ENCODE results near the gene ERICH2.
"Not testable (repeated sequence)": the region's sequence is repeated elsewhere in the genome, so short reads cannot be mapped to it uniquely, and the experiment has no call there.

Gene ERICH2, protein sequence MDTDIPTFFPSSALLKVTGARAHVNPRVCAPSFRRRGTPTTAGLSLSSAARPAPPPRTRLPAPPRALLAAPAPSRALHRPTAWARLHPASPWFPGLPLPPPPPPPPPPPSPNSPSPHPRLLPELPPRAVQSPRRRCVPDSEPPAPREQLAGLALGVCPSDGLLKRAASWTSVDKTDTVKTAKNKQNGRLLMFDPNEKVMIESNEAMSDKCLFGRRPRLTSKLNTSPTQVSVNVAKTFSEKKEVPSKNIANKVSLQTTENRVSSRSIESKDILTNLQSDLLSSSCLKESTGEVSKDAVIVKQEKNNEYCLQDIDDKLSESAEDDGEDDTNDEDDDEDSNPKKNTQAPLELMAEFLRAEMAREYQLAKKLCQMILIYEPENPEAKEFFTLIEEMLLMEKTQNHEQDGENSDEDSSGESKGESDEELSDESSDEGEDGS

DNA sequence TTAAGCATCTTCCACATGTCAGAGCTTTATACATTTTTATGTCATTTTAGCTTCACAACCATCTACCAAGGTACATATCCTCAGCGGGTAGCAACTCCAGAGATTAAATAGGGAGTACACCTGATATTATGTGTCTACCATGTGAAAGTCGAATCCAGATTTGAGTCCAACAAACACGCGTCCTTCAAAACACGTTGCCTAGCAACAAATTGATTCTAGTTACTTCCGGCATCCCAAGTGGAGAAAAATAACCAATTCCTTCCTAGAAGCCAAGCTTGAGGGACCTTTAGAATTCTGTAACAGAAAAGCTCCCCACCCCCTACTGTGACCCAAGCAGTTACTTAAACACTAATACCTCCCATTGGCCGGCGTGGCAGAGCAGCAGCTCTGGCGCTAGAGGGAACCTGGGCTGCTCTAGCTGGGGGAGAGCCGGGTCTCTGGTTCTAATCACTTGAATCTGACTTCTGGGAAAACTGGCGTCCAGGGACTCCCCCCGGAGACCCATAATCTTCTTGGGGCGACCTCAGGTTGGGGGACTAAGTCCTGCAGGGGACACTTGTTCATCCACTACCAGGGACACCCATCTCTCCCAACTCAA lies at the start of gene ERICH2:
TSS of gene ERICH2 (plus strand) at position 371 of the 598 bp plus-strand sequence. CDS start 304 bp downstream, outside the sequence.
- H3K27me3 Mint-ChIP-seq, result peaks cover 19% of the 10 kb centered on the region
- peak; percentile 79 for ATAC-seq
- peak within 1 kb of the TSS; percentile 79 for H3K4me3 Mint-ChIP-seq
- H3K36me3 Mint-ChIP-seq, result no peaks in the 10 kb centered on the region
- peaks cover 8% of the 10 kb centered on the region for H3K4me1 Mint-ChIP-seq
- H3K27ac Mint-ChIP-seq, result no peak within 1 kb of the TSS
- H3K9me3 Mint-ChIP-seq, result no peaks in the 10 kb centered on the region

DNA sequence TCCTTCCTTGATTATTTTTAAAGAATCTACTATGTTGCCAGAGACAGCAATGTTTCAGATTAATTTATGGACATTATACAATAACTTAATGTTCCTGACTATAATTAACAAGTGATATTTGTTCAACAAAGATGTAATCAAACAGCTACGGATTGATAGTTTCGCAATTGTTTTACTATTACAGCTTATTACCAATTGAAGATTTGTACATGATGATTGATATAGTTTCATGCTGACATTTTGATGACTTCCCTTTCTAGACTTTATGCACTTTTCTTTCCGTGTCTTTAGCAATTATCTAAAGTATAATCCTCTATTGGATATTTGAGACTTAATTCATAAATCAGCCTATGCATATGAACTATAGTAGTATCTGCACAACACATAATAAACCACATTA lies 48.5 kb upstream of the ERICH2 start:
- Mint-ChIP-seq H3K27me3 (peaks cover 68% of the 10 kb centered on the region), H3K4me3 (no peak overlapping the region), H3K9me3 (no peaks in the 10 kb centered on the region), H3K4me1 (no peaks in the 10 kb centered on the region), H3K36me3 (no peaks in the 10 kb centered on the region), H3K27ac (no peak overlapping the region)
- ATAC-seq, result no peak

DNA sequence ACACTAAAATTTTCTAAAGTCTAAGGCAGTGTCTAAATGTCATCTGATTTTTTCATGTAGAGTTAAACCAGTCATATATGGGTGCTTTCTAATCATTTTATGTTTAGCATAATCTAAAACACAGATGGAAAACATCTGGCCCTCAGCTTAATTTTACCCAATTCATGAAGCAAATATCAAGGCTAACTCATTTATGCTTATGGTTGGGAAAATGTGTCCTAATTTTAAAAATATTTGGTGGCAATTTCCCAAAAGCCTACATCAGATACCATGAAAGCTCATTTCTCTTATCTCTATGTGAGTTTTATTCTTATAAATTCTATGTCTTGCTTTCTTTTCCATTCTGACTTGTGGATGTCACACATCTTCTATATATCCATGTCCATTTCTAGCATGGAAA lies 47.9 kb upstream of the ERICH2 start:
- Mint-ChIP-seq H3K27ac (no peak overlapping the region), H3K4me1 (no peaks in the 10 kb centered on the region)

DNA sequence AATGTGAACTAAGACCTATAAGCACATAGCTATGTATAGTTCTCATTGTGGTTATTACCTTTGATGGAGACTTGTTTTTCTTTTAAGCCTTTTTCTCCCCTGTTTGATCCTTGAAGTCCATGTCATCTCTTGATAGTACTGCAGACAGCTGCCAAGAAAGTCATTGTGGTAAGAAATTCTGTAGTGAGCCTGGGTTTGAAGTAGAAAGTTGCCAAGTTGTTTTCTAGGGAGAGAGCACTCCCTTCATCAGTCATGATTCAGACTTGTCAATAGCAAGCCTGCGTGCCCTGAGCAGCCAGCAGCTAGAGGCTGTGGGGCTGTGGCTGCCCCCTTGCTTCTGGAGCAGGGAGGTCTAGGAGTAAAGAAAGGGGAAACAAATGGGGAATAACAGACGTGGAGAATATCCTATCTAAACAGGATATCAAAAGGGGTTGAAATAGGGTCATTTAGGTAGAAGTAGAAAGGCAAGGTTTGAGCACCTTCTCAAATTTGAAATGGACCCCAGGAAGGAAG lies 46.7 kb upstream of the ERICH2 start:
- Mint-ChIP-seq H3K4me3 (no peak overlapping the region), H3K36me3 (no peaks in the 10 kb centered on the region), H3K9me3 (peaks cover 3% of the 10 kb centered on the region), H3K27ac (no peak overlapping the region), H3K27me3 (peaks cover 61% of the 10 kb centered on the region), H3K4me1 (no peaks in the 10 kb centered on the region)
- ATAC-seq, result no peak

More for the DNA sequence above, 47.9 kb upstream of the ERICH2 start:
- no peak overlapping the region for H3K4me3 Mint-ChIP-seq
- no peaks in the 10 kb centered on the region for H3K36me3 Mint-ChIP-seq
- no peak for ATAC-seq
- peaks cover 65% of the 10 kb centered on the region for H3K27me3 Mint-ChIP-seq
- no peaks in the 10 kb centered on the region for H3K9me3 Mint-ChIP-seq

DNA sequence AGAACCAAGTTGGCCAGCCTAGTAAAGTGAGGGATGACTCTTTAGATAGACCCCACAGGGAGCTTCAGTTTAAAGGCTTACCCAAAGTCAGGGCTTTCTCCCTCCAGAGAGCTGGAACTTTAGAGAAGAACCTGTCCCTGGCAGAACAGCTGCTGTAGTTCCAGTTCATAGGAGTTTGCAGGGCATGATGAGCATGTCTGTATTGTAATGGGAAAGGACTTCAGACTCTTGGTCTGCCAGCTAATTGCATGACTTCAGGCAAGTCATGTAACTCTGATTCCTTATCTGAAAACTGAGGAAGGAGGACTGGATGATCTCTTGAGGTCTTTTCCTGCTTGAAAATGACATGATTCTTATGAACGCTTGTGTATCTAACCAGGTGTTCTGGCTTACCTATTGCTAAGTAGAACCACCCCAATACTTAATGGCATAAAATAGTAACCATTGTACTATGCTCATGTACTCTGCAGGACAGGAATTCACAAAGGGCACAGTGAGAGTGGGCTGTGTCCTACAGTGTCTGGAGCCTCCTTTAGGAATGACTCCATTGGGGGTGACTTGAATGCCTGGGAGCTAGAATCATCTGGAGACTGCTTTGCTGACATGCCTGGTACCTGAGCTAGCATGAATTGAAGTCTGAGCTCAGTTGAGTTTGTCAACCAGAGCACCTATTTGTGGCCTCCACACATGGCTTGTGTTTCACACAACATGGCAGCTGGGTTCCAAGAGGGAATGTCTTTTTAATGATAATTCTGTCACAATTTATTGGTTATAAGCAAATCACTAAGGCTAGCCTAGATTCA lies 36.2 kb upstream of the ERICH2 start:
- no peak for ATAC-seq
- peaks cover 10% of the 10 kb centered on the region for H3K9me3 Mint-ChIP-seq
- H3K27ac Mint-ChIP-seq, result no peak overlapping the region
- H3K4me1 Mint-ChIP-seq, result no peaks in the 10 kb centered on the region
- no peaks in the 10 kb centered on the region for H3K27me3 Mint-ChIP-seq
- no peaks in the 10 kb centered on the region for H3K36me3 Mint-ChIP-seq
- H3K4me3 Mint-ChIP-seq, result no peak overlapping the region

DNA sequence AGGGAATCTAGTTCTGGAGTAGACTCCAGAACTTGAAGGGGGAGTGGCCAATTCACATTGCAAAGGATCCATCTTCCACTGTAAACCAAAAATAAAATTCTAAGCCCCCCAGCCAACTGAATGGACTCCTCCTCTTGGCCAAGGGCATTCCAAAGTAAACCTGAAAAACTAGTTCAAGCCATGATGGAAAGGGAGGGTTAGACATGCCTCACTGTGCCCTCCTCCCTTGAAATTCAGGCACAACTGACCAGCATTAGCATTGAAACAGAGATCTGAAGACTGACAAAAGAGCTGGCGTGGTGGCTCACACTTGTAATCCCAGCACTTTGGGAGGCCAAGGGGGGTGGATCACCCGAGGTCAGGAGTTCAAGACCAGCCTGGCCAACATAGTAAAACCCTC lies 35.6 kb upstream of the ERICH2 start:
- not testable (repeated sequence) for H3K36me3 Mint-ChIP-seq, H3K4me1 Mint-ChIP-seq, H3K9me3 Mint-ChIP-seq, H3K27ac Mint-ChIP-seq, H3K4me3 Mint-ChIP-seq, ATAC-seq, H3K27me3 Mint-ChIP-seq

DNA sequence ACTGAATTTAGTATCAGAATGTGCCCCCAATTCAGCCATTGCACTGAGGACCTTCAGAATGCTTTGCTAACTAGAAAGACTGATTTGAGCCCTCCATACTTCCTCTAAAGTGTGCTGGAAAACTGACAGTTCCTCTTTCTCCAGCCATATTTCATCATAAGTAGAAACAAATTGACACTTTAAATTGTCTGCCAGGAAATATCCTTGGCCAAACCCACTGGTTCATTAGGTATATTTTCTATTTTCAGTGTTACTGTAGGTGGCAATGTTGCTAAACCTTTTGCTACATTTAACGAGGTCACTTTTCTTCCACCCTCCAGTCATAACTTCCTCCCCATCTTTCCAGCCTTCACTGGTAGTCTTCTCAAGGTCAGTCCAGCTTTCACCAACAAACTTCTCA lies 33.5 kb upstream of the ERICH2 start:
- H3K27me3 Mint-ChIP-seq, result no peaks in the 10 kb centered on the region
- H3K27ac Mint-ChIP-seq, result no peak overlapping the region
- H3K4me1 Mint-ChIP-seq, result no peaks in the 10 kb centered on the region

DNA sequence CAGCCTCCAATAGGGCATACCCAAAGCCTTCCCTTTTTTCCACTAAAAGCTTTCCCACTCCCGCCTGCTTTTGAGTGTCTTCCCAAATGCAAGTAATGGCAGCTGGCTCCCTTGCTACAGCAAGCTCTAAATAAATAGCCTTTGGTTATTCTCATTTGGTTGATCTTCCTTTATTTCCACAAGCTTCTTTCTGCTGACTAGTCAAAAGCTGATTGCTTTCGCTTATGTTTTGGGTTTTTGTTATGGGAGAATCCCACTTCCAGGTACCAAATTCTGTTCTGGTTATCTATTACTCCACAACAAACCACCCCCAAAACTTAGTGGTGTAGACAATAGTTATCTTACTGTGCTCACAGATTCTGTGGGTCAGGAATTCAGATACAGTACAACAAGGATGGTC lies 32.8 kb upstream of the ERICH2 start:
- no peaks in the 10 kb centered on the region for H3K27me3 Mint-ChIP-seq

More for the DNA sequence above, 33.5 kb upstream of the ERICH2 start:
- no peak overlapping the region for H3K4me3 Mint-ChIP-seq
- H3K9me3 Mint-ChIP-seq, result peaks cover 6% of the 10 kb centered on the region
- no peak for ATAC-seq
- no peaks in the 10 kb centered on the region for H3K36me3 Mint-ChIP-seq

DNA sequence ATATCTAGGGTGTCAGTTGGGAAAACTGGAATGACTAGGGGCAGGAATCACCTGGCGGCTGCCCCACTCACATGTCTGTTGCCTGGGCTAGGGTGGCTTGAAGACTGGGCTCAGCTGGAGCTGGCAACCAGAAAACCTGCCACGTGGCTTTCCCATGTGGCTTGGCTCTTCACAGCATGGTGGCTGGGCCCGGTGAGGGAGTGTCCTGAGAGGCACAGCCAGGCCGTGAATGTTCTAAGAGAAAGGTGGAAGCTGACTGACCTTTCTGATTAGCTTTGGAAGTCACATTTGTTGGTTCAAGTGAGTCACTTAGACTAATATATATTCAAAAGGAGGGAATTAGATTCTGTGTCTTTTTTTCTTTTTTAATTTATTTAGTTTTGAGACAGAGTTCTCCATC lies 32.4 kb upstream of the ERICH2 start:
- Mint-ChIP-seq H3K27me3 (no peaks in the 10 kb centered on the region), H3K27ac (no peak overlapping the region), H3K9me3 (peaks cover 6% of the 10 kb centered on the region), H3K4me3 (no peak overlapping the region), H3K36me3 (no peaks in the 10 kb centered on the region), H3K4me1 (no peaks in the 10 kb centered on the region)
- ATAC-seq, result no peak

More for the DNA sequence above, 32.8 kb upstream of the ERICH2 start:
- Mint-ChIP-seq H3K27ac (no peak overlapping the region), H3K9me3 (peaks cover 6% of the 10 kb centered on the region), H3K4me1 (no peaks in the 10 kb centered on the region), H3K36me3 (no peaks in the 10 kb centered on the region), H3K4me3 (no peak overlapping the region)
- ATAC-seq, result no peak

DNA sequence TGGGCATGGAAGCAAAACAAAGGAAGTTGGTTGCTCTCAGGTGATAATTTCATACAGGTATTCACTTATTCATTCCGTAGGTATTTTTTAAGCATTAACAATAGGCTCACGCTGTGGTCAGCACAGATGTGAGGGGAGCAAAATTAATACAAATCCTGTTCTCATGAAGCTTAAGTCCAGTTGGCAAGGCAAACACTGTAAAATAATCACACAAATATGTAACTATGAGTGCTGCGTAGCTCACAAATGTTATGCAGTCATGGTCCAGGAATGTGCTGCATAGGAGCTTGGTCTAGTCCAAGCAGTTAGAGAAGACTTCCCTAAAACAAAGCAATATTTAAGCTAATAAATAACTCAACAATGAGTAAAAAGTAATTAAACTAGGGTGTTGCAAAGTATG lies 31.1 kb upstream of the ERICH2 start:
- no peak for ATAC-seq
- no peaks in the 10 kb centered on the region for H3K4me1 Mint-ChIP-seq
- H3K27me3 Mint-ChIP-seq, result no peaks in the 10 kb centered on the region
- H3K9me3 Mint-ChIP-seq, result peaks cover 6% of the 10 kb centered on the region
- no peak overlapping the region for H3K27ac Mint-ChIP-seq
- H3K4me3 Mint-ChIP-seq, result no peak overlapping the region
- no peaks in the 10 kb centered on the region for H3K36me3 Mint-ChIP-seq

DNA sequence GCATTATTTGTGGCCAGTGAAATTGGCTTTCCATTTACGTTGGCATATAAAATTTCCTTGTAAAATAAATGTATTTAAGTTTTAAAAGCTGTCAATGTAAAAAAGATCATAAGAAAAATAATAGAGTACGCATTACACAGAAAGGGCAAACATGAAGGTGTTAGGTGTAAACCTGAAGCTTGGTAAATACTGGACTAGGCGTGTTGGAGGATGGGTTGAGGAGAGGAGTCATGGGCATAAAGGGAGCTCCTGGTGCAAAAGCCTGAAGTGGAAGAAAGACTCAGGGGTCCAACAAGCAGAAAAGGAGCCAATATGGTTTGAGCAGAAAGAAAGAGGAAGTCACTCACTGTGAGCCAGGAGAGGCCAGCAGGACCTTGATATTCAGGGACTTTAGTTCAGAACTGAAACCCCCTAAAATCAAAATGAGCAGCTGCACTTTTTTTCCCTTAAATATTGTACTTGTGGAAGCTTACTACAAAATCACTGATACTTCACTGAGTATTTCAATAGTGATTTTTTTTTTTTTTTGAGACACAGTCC lies 30.6 kb upstream of the ERICH2 start:
- H3K4me3 Mint-ChIP-seq, result no peak overlapping the region
- H3K36me3 Mint-ChIP-seq, result no peaks in the 10 kb centered on the region
- no peak overlapping the region for H3K27ac Mint-ChIP-seq
- peaks cover 6% of the 10 kb centered on the region for H3K9me3 Mint-ChIP-seq
- peaks cover 1% of the 10 kb centered on the region for H3K27me3 Mint-ChIP-seq
- no peak for ATAC-seq
- H3K4me1 Mint-ChIP-seq, result no peaks in the 10 kb centered on the region

DNA sequence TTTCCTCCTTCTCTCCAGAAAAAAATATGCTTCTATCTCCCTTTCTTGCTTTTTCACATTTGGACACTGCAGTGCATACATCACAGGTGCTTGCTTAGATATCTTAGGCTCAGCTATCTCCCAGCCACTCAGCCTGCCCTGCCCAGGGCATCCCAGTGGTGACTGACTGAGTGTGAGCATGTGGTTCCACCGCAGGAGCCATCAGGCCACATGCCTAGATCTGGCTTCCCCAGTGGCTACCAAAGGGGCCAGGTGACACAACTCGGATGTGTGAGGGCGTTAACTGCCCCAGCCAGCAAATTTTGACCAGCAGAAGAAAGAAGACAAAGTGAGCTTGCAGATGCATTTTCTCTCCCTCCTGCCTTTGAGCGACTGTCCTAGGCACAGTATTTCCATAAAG lies 29.5 kb upstream of the ERICH2 start:
- Mint-ChIP-seq H3K4me1 (no peaks in the 10 kb centered on the region), H3K36me3 (no peaks in the 10 kb centered on the region), H3K9me3 (peaks cover 6% of the 10 kb centered on the region), H3K27ac (no peak overlapping the region), H3K4me3 (no peak overlapping the region), H3K27me3 (peaks cover 10% of the 10 kb centered on the region)
- no peak for ATAC-seq

DNA sequence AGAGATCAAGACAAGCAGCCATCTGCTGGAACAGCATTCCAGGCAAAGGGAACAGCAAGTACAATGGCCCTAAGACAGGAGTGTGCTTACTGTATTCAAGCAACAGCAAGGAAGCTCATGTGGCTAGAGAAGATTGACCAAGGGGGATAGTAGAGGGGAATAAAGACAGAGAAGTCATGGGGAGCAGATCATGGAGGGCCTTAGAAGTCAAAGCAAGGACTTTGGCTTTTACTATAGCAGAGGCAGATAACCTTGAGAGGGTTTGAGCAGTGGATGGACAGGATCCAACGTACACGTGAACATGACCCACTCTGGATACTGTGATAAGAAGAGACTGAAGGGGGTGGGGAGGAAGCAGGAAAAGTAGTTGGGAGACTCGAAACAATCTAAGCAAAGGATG lies 28.2 kb upstream of the ERICH2 start:
- no peak for ATAC-seq
- no peak overlapping the region for H3K27ac Mint-ChIP-seq
- peaks cover 10% of the 10 kb centered on the region for H3K27me3 Mint-ChIP-seq
- no peak overlapping the region for H3K4me3 Mint-ChIP-seq
- no peaks in the 10 kb centered on the region for H3K4me1 Mint-ChIP-seq
- H3K9me3 Mint-ChIP-seq, result peaks cover 5% of the 10 kb centered on the region
- H3K36me3 Mint-ChIP-seq, result no peaks in the 10 kb centered on the region

DNA sequence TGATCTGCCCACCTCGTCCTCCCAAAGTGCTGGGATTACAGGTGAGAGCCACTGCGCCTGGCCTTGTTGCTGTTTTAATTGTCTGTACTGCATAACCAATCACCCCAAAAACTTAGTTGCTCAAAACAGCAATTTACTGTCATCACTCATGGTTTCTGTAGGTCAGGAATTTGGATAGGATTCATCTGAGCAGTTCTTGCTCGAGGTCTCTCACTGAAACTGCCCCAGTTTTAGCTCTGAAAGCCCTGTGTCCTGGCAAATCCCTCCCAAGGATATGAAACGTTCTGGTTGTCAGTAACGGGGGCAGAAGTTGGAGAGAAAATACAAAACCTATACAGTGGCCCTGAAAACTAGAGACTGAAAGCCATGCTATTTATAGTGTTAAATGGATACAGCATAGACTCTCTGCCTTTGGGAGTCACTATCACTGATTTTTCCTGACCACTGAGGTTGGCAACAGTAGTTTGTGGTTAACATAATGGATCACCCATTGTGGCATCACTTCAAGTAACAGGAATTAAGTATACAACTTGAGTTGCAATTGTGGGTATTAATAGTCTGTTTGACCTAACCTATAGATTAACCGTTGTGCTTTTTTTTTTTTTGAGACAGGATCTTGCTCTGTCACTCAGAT lies 27.2 kb upstream of the ERICH2 start:
- ATAC-seq, result no peak
- Mint-ChIP-seq H3K4me3 (no peak overlapping the region), H3K36me3 (no peaks in the 10 kb centered on the region), H3K27me3 (peaks cover 18% of the 10 kb centered on the region), H3K27ac (no peak overlapping the region), H3K9me3 (no peaks in the 10 kb centered on the region), H3K4me1 (no peaks in the 10 kb centered on the region)

All from stimulated activated memory B cell treated with anti-CD40 and anti-IgM and Interleukin-4, amounts not matched to agents 10 μg/mL and 1 μg/mL and 100 μg/mL, for 72 hours (primary cell).